Uterus (tissue), 2 donors: ENCODE data around the gene MON1B.

Experiments used
- CTCF ChIP-seq, 4 experiments: fragments of 200-600 bp in 2 of 4; fragments of 450-650 bp in 2 of 4; sonication (generic) in 2 of 4; IDR thresholded peaks; one replicate each; pipeline ENCODE4 v1.5.1; 2016 to 2019; ENCODE audit warnings: antibody characterized with exemption in 4 of 4, mild to moderate bottlenecking in 2 of 4, moderate library complexity in 1 of 4
- POLR2A ChIP-seq, 2 donors: fragments of 450-650 bp; IDR thresholded peaks; one replicate each; pipeline ENCODE4 v1.6.1; 2016; ENCODE audit warnings: antibody characterized with exemption in 2 of 2, mild to moderate bottlenecking in 1 of 2, moderate library complexity in 1 of 2

GRCh38 chr16:77172951-77173350 lies 18.0 kb upstream of the MON1B start:
- TF ChIP-seq CTCF (IDR thresholded peaks at IDR 0.05) (no peak), POLR2A (IDR thresholded peaks at IDR 0.05) (no peak)
